HS-5 (cell line): ENCODE results near the gene SLC37A3.
"Not testable (repeated sequence)": the region's sequence is repeated elsewhere in the genome, so short reads cannot be mapped to it uniquely, and the experiment has no call there.

ENCODE experiments used
- DNase-seq: peaks from one replicate; pipeline ENCODE4 v3.0.0-alpha.2; 2012; ENCODE audit warnings: low read depth

The SLC37A3 gene

DNA sequence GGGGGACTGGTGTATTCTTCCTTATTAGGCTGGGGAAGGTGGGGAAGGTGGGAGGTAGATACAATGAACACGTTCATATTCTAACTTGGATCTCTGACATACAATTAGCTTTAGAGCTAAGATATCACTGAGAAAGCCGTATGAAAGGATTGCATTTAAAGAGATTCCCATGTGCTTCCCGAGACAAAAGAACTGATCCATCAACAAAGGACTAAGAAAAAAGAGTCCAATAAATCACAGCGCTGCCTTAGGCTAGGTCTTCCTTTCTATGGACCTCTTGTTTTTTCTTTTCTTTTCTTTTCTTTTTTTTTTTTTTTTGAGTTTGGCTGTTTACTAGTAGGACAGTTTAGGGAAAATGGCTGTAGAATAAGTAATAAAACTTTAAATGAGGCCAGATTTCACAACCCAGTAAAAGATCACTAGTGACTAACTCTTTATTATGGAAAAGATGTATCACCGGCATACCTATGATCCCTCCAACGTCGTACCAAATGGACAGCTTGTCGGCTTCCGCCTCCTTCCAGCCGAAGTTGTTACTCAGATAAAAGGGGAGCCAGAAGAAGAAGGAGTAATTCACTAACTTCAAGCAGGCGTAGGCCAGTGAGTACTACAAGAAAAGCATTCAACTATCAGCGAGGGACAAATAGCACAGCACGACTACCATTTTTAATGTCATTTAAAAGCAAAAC lies 50.0 kb downstream of the SLC37A3 start:
- DNase-seq = no peak

DNA sequence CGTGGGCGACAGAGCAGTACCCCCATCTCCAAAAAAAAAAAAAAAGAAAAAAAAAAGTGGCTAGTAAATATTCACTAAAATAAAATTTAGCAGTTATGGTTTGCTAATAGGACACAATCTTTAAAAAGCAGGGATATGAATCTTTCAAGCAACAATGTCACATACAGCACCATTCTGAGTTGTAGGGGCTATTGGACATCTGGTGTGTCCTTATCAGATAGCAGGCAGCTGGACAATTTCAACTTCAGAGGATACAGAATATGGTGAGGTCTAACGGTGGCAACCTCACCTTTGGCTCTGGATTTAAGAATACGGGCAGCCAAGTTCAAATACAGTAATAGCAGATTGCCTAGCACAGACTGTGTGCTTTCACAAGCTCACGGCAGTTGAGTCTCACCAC lies 51.1 kb downstream of the SLC37A3 start:
- DNase-seq = no peak

DNA sequence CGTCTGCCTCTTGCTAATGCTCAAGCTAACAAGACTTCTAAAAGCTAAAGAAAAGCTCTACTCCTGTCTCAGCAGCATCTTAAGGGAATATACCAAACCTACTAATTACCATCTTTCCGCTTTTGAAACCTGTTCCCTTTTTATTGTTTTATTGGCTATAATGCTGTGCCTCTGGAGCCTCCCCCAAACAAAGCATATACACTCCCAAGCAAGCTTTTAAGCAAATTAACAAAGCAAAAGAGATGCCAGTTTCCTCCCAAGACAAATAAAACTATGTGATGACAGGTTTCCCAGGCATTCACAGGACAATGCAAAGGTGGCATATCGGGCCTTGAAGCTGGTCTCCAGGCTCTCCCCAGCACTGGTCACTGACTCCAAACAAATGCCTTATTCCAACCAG lies 52.9 kb downstream of the SLC37A3 start:
- DNase-seq = no peak

DNA sequence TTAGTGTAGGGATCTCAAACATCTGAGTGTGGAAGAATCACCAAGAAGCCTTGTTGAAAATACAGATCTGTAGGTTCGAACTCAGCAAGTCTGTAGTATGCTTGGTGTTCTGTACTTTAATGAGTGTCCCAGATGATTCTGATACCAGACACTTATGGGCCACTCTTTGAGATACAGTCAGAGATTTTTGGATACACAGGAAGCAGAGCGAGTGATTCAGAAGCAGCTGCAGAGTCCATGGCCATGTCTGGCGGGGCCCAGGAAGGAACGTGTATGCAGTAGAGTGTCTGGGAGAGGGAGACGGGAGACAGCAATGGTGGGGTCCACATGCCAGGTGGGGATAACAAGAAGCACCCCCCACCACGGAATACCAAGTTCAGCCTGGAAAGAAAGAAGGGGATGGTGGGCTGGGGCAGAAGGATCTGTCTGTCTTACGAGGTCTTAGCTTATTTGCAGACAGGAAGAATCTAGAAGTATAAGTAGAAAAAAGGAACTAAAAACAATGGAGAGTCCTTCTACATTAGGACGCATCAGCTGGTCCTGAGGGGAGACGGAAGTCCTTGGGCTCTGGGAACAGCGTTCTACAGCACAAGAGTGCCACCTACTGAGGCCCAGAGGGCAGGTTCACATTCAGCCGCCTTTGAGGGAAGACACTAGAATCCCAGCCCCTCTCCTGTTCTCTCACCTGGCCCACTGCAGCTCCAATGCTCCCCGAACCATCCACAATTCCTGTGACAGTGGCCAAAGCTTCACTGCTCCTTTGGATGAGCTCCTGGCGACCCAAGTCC lies 55.4 kb downstream of the SLC37A3 start:
- no peak for DNase-seq

DNA sequence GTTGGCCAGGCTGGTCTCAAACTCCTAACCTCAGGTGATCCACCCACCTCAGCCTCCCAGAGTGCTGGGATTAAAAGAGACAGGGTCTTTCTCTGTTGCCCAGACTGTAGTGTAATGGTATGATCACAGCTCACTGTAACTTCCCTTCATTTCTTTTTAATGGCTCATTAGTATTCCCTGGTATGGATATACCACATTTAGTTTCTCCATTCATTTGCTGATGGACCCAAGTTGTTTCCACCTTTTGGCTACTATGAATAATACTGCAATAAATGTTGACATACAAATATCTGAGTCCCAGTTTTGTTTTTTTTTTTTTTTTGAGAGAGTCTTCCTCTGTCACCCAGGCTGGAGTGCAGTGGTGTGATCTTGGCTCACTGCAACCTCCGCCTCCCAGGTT lies 59.4 kb downstream of the SLC37A3 start:
- DNase-seq = not testable (repeated sequence)

DNA sequence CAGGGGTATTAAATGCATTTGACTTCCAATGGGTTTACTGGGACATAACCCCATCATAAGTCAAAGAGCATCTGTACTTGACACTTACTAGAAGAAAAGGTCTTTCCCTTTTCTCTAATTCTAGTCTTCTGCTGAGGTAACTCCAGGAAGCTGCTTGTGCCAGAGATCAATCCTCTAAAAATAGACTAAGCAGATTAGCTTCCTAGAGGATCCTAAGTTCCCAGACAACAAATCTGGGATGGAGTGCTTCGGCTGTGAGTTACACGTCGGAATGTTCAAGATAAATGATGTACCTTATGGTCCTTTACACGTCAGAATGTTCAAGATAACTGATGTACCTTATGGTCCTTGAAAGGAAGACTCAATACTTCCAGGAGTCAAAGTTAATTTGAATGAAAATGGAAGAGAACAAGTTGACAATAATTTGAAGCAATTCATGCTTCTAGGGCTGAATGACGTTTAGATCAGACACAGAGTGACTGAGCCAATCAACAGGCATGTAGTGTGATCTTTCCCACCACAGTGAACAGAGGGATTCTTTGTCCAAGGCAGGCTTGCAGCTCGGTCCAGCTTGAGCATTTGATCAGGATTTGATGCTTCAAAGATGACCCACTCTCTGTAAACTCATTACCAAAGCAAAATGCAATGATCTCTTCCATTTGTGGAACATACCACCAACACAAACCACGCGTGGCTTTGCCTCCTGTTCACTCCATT lies 63.8 kb downstream of the SLC37A3 start:
- DNase-seq = no peak

DNA sequence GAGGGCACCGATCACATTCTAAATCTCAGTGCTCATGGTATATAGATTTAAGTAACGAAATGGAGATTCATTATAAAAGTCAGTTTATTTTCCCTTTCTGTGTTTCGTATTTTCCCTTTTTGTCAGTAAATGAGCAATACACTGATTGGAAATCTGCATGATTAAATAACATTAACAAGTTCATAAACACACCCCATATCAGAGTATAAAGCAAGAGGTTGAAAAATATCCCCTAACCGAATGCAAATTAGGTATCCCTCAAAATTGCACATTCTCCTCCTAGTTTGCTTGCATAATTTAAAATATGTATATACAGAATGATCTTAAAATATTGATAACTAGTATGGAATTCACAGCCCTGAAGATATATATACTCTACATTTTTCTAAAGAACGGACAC lies 64.6 kb downstream of the SLC37A3 start:
- no peak for DNase-seq

DNA sequence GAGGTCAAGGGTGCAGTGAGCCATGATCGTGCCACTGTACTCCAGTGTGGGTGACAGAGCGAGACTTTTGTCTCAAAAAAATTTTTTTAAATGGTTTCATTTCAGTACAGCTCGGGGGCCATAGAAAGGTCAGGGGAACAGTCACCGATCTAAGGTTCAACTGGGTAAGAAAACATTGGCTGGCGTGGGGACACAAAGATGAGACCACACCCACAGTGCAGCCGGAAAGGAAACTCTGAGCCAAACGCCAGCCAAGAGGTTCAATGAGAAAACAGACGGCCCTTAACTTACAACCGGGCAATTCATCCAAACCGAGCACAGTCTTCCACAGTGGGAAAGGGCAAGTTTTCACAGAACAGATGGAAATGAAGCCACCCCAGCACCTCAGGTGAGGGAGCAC lies 65.1 kb downstream of the SLC37A3 start:
- DNase-seq = no peak

DNA sequence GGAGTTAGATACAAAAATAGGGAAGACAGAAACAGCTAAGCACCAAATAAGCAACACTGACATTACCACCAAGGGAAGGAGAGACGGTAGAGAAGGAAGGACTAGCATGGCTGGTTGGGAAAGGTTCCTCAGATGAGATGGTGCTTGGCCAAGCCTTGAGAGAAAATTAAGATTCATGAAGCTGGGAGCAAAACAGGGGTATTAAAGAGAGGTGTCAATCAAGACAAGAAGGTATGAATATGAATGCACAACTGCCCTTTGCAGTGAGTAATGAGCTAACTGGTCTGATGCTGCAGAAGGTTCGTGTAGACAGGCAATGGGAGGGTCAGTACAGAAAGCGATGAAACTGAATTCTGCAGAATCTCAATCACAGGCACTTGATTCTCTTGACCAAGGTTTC lies 67.7 kb downstream of the SLC37A3 start:
- no peak for DNase-seq

DNA sequence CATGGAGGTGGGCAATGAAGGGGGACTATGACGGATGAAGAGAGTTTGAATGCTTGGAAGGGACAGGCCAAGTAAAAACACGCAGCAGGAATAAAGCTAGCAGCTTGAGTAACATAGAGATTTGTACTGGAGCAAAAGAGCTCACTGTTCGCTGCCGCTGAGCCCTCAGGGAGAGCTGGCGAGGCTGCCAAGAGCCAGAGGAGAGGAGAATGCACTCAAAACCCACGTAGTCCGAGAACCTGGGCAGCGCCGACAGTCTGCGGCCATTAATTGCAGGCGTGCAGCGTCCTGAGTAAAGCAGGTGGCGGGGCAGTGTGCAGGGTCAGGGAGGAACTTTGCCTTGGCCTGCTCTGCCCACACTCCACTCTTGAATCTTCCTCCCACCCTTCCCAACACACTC lies 68.2 kb downstream of the SLC37A3 start:
- DNase-seq = no peak

DNA sequence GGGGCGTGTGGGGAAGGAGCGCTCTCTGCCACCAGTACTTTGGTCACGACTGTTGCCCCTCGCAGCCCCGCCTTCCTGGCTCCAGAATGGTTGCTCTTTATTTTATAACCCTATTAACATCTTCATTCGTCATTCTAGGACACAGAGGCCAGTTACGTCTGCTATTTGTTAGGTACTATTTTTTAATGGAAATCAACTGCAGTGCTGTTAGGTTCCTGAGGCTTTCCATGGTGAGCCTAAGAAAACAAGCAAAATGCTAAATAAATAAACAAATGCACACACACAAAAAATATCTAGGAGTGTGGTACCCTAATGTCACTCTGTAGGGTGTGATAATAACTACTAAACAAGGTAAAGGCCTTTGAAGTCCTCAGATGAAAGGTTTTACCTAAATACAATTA lies 71.1 kb downstream of the SLC37A3 start:
- no peak for DNase-seq

DNA sequence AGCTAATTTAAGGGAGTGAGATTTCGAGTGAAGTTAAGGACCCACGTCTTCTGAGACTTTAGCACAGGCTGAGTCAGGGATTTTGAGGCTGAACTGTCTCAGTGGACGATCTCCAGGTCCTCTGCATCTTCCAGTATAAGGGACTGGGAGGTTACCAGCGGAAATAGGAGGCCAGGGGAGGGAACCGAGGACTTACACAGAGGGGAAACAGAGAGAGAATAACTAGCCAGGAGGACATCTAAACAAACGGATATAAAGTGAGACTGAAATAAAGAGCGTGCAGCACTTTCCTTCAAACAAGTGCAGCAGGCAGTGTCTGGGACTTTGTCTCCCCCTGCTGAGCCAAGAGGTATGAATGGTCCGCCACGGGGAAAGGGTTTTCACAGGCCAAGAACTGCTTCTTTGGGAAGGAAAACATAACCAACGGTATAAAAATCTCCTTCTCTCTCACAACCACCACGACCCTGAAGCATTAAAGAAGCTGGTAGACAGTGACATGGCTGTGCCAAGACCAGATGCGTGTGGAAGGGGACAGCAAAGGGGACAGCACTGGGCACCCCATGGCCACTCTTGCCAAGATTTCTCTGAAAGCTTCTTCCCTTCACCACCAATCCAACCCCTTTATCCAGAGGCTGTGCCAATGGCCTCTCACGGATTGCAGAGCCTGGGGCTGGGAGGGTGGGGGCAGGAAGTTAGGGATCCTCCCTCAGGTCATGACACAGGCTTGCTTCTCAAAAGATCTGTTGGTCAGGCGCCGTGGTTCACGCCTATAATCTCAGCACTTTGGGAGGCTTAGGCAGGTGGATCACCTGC lies 72.0 kb downstream of the SLC37A3 start:
- no peak for DNase-seq

DNA sequence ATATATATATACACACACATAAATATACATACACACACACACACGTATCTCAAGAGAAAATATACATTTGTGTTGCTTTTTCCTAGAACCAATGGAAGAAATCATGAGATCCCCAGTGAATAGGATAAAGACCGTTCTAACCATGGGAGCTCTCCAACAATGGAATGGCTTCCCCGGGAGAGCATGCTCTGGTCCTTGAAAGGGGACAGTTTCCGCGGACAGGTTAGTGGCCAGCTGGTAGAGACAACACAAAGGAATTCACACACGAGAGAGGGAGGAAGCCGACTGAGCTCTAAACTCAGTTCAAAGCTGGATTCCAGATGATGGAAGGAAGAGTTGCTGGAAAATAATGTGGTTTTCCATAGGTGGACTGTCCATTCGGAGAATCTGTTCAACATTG lies 72.7 kb downstream of the SLC37A3 start:
- no peak for DNase-seq

DNA sequence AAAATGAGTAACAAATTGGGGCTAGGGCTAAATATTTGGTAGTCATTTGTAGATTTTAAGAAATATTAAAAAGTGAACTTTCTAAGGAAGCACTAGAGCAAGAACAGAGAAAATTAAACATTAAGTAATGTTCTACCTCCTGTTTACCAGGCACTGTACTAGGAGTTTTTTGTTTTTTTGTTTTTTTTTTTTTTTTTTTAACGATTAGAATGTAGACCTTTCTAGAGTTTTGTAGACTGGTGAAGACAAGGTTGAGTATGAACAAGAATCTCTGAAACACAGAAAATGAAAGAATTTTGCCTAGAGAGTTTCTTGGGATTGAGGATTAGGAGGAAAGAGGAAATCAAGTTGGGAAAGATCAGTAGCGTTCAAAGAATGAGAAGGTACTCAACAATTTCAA lies 73.6 kb downstream of the SLC37A3 start:
- DNase-seq = no peak

DNA sequence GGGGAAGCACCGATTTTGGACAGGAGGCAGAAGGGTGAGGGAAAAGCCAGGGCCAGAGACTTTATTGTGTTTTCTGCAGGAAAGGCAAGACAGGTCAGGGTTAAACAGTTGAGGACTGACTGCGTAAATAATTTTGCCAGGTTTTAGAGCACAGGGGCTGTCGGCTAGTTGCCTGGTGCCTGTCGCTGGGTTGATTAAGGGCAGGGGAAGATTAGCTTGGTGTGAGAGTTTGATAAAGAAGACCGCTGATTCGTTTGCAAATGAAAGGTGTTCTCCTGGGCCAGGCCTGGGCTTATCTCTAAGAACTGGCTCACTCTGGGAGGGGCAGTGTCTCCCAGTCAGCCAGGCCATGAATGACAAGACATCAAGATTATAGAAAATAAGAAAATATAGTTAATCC lies 75.6 kb downstream of the SLC37A3 start:
- no peak for DNase-seq

DNA sequence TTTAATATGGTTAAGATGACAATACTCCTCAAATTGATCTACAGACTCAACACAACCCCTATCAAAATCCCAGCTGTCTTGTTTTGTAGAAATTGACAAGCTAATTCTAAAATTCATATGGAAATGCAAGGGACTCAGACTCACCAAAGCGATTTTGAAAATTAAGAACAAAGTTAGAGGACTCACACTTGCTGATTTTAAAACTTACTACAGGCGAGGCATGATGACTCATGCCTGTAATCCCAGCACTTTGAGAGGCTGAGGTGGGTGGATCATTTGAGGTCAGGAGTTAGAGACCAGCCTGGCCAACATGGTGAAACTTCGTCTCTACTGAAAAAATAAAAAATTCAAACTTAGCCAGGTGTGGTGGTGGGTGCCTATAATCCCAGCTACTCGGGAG lies 78.3 kb downstream of the SLC37A3 start:
- DNase-seq = not testable (repeated sequence)

DNA sequence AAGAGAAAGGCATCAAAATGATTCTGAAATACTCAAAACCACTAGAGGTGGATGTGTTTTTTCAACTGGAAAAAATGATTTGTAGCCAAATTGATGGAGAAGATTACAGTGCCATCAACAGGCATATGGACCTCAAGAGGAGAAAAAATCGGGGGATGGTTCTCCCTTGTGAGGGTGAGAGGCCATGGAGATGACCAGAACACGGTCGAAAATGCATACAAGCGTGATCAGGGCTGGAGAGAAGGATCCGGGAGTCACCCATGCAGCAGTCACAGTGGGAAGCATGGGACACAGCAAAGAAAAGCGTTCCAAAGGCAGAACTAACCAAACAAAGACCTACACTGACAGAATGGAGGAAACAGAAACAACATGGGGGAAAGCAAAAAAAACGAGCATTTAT lies 80.3 kb downstream of the SLC37A3 start:
- no peak for DNase-seq

DNA sequence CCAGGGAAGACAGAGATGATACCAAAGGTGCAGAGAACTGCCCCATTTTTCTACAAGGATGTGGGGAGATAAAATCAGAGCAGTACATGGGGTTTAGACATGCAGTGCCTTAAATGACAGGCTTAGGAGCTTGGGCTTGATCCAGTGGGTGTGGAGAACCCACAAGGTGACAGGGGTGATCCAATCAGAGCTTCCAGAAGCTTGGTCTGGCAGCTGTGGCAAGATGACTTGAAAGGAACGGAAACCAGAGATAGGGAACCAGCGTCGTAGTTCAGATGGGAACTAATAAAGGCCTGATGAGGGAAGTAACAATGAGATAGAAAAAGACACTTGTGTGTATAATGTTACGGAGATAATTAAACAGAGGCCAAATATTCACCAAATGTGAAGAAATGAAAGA lies 80.7 kb downstream of the SLC37A3 start:
- DNase-seq = no peak

DNA sequence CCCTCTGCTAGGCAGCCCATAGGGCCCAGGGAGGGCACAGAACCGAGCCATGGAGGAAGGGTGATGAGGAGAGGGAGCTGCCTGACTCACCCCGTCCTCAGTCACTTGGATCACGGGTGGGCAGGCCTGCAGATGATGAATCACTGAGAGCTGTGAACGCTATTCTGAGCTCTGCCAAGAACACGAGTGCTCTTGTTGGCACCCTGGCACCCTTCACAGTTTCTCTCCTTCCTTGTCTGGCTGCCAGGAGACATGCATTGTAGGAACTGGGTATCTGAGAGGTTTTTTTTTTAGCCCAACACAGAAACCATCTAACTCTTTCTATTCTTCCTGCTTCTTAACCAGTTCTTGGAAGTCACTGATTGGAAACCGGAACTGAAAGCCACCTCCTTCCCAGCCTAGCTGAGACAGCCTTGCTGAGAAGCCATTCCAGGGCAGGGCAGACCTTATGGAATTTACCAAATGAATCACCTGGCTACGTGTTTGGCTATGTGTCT lies 82.1 kb downstream of the SLC37A3 start:
- peak; percentile 35 for DNase-seq

DNA sequence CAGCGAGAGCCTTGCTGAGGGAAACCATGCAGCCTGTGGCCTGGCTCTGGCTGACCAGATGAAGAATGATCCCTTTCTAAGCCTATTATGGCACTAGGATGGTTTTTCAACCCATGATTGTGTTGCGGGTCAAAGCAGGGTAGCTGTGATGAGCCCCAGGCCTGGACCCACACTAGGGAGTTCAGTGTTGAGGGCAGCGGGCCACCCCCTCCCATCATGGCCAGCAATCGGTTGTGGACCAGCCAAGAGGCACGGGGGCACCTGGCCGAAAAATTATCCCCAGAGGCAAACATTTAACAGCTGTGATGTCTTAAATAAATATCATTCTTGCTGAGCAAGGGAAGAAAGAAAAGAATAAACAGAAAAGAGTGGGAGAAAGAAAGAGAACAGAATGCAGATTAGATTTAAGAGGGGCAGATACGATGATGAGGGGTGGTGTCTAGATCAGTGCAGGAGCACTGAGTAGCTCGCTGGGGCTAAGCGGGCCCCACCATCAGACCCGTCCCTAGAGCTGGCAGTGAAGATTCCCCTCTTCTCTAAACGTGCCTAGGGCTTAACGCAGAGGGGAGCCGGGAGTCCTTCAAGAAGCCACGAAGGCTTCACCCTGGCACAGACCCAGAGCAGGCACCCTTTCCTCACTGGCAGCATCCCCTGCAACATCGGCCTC lies 82.7 kb downstream of the SLC37A3 start:
- DNase-seq = no peak
